Measurements from ENCODE around the gene GLYR1. TPM values are rescaled to one million over a fixed set of nuclear protein-coding genes. Genes with fewer than 3 reads are reported as not detected.

The GLYR1 gene
- polyA plus RNA-seq, 1 donor from 2014 or later: 78.6 TPM

- H3K9me2 ChIP-seq (ENCODE audit: insufficient read depth, low read length): no peaks in the 10 kb centered on the region
- H3F3A ChIP-seq (ENCODE audit: insufficient read depth, low read length, poor library complexity, severe bottlenecking): no peaks in the 10 kb centered on the region
- H3K36me3 ChIP-seq (ENCODE audit: insufficient read depth, low read length): peaks cover 3% of the 10 kb centered on the region
Measured at GRCh38 chr16:4876646-4877379, 29.7 kb upstream of the GLYR1 start.

GRCh38 chr16:4874666-4875065 is 27.6 kb upstream of the GLYR1 start:
- H3K27ac ChIP-seq (ENCODE audit: low read length): no peak overlapping the region
- H3K79me2 ChIP-seq (replicated peaks; ENCODE audit: insufficient read depth, low read length): no peaks in the 10 kb centered on the region
- no peaks in the 10 kb centered on the region for H3F3A ChIP-seq (ENCODE audit: insufficient read depth, low read length, poor library complexity, severe bottlenecking)
- no peak overlapping the region for H2AFZ ChIP-seq (ENCODE audit: low read depth, low read length)
- no peak overlapping the region for H3K4me3 ChIP-seq (ENCODE audit: low read length)
- H3K4me2 ChIP-seq (ENCODE audit: low read length): no peak overlapping the region
- no peaks in the 10 kb centered on the region for H3K9me3 ChIP-seq (ENCODE audit: low read length)
- no peaks in the 10 kb centered on the region for H3K9me2 ChIP-seq (ENCODE audit: insufficient read depth, low read length)
- H3K36me3 ChIP-seq (ENCODE audit: insufficient read depth, low read length): peaks cover 2% of the 10 kb centered on the region
- no peaks in the 10 kb centered on the region for H4K20me1 ChIP-seq (ENCODE audit: insufficient read depth)
- no peaks in the 10 kb centered on the region for H3K27me3 ChIP-seq (ENCODE audit: insufficient read depth, low read depth, low read length)
- no peak overlapping the region for H3K9ac ChIP-seq (ENCODE audit: low read length)
- no peak for TF ChIP-seq CTCF (IDR thresholded peaks at IDR 0.05; ENCODE audit: poor library complexity, severe bottlenecking)
- TF ChIP-seq TAF1 (IDR thresholded peaks at IDR 0.05; ENCODE audit: low read depth): no peak
- no peak for TF ChIP-seq SMC3 (conservative IDR thresholded peaks at IDR 0.05; ENCODE audit: poor library complexity)
- TF ChIP-seq POLR2AphosphoS5 (IDR thresholded peaks at IDR 0.05): no peak
- TF ChIP-seq RAD21 (conservative IDR thresholded peaks at IDR 0.05): no peak
- TF ChIP-seq EZH2 (IDR thresholded peaks at IDR 0.05; ENCODE audit: borderline replicate concordance, insufficient read depth, low read length, poor library complexity, severe bottlenecking): no peak

More at GRCh38 chr16:4876646-4877379, 29.7 kb upstream of the GLYR1 start:
- no peaks in the 10 kb centered on the region for H3K9me3 ChIP-seq (ENCODE audit: low read length)
- no peak overlapping the region for H3K4me2 ChIP-seq (ENCODE audit: low read length)
- TF ChIP-seq POLR2AphosphoS5 (IDR thresholded peaks at IDR 0.05) (no peak), RAD21 (conservative IDR thresholded peaks at IDR 0.05) (no peak), TAF1 (IDR thresholded peaks at IDR 0.05; ENCODE audit: low read depth) (no peak), REST (IDR thresholded peaks at IDR 0.05; ENCODE audit: borderline replicate concordance) (no peak), EP300 (conservative IDR thresholded peaks at IDR 0.05; ENCODE audit: poor library complexity, severe bottlenecking) (no peak), CTCF (IDR thresholded peaks at IDR 0.05; ENCODE audit: poor library complexity, severe bottlenecking) (no peak), MXI1 (conservative IDR thresholded peaks at IDR 0.05; ENCODE audit: poor library complexity, severe bottlenecking) (no peak), SMC3 (conservative IDR thresholded peaks at IDR 0.05; ENCODE audit: poor library complexity) (no peak), EZH2 (IDR thresholded peaks at IDR 0.05; ENCODE audit: borderline replicate concordance, insufficient read depth, low read length, poor library complexity, severe bottlenecking) (no peak)
- no peaks in the 10 kb centered on the region for H3K27me3 ChIP-seq (ENCODE audit: insufficient read depth, low read depth, low read length)
- no peak overlapping the region for H3K27ac ChIP-seq (ENCODE audit: low read length)
- no peak overlapping the region for H3K4me3 ChIP-seq (ENCODE audit: low read length)
- H3K79me2 ChIP-seq (replicated peaks; ENCODE audit: insufficient read depth, low read length): no peaks in the 10 kb centered on the region
- no peak overlapping the region for H2AFZ ChIP-seq (ENCODE audit: low read depth, low read length)
- H4K20me1 ChIP-seq (ENCODE audit: insufficient read depth): no peaks in the 10 kb centered on the region
- no peak overlapping the region for H3K9ac ChIP-seq (ENCODE audit: low read length)

All from neural cell (in vitro differentiated cells).